GM18517 (cell line): ENCODE measurements around the gene SCAMP1.
"Not testable (repeated sequence)": the region's sequence is repeated elsewhere in the genome, so short reads cannot be mapped to it uniquely, and the experiment has no call there.

Source experiments
- ATAC-seq: cut with Tn5 transposase; IDR thresholded peaks from one replicate; pipeline ENCODE4 v1.9.1; 2021; ENCODE audit warnings: mild to moderate bottlenecking, moderate library complexity; ENCODE audit not compliant: unreplicated experiment

The SCAMP1 gene

DNA sequence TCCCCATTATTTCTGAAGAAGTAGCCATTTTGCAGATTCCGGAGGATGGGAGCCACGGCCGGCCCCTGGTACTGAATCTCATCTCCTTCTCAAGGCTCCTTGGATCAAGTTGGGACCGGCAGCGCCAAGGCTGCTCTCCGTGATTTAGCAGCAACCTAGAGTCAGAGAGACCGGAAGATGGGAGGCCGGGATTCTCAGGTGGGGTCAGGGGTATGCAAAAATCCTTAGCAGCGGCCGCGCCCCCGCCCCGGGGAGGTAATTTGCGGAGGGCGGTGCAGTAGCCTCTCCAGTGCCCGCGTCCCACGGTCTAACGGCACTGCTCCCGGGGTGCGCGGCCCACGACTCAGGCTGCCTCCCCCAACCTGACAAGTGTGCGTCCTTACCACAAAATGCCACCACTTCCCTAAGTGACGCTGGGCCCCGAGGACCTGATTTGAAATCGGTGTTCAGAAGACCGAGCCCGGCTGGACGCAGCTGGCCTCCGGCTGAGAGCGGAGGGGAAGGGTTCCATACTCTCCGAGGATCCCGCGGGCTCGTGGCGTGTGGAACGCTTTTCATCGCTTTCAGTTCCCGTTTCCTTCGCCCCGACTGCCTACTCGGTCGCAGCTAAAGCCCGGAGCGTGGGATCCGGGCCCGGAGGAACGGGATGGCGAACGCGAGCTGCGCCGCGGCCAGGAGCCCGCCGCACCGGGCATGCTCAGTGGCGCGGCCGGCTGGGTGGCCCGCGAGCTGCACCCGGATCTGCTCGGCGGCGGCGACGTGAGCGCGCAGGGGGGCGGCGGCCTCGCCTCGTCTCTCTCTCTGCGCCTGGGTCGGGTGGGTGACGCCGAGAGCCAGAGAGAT is at the start of gene SCAMP1:
Gene SCAMP1, plus strand, starts transcription at position 787 of the 843 bp plus-strand sequence. Its CDS starts 55 bp downstream, at position 842.
- peak; percentile 76 for ATAC-seq

DNA sequence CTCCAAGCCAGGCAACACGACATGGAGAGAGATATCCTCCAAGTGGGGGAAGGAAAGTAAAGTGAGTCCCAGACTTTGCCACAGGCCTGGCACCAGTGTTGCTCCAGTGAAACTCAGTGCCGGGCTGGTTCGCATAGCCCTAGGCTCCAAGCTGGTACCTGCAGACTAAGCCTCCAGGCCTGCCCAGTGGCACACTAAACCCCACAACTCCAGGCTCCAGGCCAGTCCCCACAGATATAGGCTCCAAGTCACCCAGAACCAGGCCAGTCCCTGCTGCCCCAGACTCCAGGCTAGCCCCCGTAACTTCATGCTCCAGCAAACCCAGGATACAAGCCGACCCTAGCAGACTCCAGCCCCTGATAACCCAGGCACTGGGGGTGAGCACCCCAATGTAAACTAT is 42.9 kb upstream of the SCAMP1 start:
- no peak for ATAC-seq

GRCh38 chr5:78318337-78318736 is 42.1 kb upstream of the SCAMP1 start:
- ATAC-seq, result no peak

- ATAC-seq, result no peak
Measured at GRCh38 chr5:78320401-78320800, 40.0 kb upstream of the SCAMP1 start.

DNA sequence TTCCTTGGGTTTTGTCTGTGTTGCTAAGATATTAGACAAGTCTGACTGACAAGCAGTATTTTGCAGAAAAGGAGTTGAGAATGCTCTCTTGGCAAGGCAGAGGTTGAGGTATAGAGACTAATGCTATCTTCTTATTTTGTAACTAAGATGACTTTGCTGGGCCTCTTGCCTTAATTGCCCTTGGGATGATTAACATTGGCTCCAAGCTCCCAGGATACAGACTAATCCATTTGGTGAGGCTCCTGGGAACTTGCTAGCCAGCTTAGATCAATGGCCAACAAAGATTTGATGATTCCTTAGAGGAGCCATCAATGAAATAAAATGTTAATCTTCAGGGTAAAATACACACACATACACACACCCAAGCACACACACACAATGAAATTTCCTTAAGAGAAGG is 37.2 kb upstream of the SCAMP1 start:
- no peak for ATAC-seq

- no peak for ATAC-seq
Measured at GRCh38 chr5:78326930-78327329, 33.5 kb upstream of the SCAMP1 start.

DNA sequence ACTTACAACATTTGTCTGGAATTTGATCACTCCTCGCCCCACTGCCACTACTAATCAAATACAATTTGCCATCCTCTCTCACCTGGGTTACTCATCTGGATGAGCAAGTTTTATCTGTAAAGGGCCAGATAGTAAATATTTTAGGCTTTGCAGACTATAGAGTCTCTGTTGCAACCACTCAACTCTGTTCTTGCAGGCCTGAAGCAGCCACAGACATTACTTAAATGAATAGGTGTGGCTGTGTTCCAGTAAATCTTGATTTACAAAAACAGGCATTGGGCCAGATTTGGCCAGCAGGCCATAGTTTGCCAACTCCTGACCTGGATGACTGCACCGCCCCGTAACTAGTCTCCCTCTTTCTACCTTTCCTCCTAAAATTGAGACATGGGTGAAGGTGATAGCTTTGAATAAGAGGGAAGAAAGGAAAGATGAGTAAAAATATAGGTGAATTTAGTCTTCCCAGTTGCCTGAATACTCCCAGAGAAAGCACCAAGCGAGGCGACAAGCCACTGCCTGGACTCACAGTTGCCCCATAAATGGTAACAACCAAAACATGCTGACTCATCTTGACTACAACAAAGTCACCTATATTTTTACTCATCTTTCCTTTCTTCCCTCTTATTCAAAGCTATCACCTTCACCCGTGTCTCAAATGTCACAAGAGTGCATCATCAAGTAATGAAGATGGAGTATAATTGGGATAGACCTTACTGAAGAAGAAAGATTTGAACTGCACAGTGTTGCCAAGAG is 32.5 kb upstream of the SCAMP1 start:
- ATAC-seq, result no peak

- ATAC-seq, result no peak
Measured at GRCh38 chr5:78328585-78329173, 31.7 kb upstream of the SCAMP1 start.

- no peak for ATAC-seq
Measured at GRCh38 chr5:78331523-78332080, 28.8 kb upstream of the SCAMP1 start.

DNA sequence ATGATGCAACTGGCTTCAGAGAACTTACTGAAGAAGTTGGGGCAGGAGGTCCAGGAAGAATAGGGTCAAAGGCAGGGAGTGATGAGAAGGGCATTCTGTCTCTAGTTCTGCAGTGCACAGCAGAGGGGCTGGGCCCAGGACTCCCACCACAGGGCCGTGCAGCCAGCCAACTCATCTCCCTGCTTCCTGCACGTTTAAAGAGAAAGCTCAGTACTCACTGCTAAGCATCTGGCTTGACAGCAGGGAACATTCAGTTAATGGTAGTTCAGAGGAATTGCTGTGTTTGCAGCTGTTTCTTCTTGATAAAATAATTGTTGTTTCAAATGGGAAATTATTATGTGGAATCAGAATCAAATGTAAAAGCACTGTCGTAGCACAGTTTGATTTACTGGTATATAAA is 25.6 kb upstream of the SCAMP1 start:
- ATAC-seq, result no peak

- ATAC-seq, result no peak
Measured at GRCh38 chr5:78335976-78336375, 24.4 kb upstream of the SCAMP1 start.

DNA sequence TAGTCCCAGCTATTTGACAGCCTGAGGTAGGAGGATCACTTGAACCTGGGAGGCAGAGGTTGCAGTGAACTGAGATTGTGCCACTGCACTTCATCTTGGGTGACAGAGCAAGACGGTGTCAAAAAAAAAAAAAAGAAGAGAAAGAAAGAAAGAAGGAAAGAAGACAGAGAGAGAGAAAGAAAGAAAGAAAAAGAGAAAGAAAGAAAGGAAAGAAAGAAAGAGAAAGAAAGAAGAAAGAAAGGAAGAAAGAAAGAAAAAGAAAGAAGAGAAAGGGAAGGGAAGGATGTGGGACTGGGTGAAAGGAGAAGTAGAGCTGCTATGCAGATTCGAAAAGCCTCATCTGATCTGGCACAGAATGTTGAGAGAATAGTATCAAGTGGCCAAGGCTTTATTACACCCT is 23.7 kb upstream of the SCAMP1 start:
- no peak for ATAC-seq

DNA sequence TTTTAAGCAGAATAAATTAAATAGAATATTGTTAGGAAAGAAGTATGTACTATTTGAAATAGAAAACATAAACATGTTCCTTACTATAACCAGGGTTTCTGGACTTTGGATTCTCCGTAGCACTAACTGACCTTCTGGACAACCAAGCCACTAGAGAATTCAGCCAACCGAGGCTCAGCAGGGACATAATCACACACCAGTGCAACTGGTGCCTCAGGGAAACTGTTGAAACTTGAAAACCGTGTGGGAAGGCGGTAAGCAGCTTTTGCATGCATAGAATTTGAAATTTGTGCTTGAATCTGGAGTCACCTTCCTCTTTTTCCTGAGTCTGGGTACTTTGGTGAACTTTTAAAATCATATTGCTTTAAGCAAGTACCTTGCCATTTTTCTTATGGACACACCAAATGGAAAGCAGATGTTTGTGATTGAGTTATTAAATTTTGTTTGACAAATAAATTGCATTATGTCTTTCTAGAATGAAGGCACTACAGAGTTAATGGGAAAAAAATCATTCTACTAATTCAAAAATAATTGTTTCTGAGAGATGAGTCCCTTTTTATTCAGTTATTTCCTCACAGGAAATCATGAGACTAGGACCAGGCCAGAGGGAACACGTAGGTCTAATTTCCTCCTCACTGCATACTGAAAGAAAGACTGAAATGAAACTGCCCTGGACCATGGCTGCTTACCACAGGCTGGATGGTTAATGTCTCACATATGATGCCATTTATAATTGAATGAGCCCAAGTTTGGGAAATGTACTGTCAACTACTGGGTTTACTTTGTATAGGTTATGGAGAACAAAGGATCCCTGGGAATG is 20.6 kb upstream of the SCAMP1 start:
- ATAC-seq, result no peak

DNA sequence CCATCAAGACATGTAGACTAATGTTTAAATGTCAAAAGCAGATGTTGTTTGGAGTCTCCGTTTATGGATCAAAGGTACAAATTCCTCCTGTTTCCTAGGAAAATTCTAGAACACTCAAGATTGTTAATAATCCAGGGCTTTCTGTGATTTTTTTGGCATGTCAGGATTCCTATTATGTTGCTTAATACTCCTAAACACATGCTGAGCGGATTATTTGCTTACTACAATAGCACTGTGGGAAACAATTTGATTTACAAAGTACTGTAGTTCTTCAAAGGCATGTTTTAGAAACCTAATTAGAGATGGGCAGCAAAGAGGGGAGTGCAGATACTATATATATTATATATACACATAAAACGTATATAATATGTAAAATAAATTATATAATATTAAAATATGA is 19.0 kb upstream of the SCAMP1 start:
- no peak for ATAC-seq

- no peak for ATAC-seq
Measured at GRCh38 chr5:78345485-78345884, 14.9 kb upstream of the SCAMP1 start.

DNA sequence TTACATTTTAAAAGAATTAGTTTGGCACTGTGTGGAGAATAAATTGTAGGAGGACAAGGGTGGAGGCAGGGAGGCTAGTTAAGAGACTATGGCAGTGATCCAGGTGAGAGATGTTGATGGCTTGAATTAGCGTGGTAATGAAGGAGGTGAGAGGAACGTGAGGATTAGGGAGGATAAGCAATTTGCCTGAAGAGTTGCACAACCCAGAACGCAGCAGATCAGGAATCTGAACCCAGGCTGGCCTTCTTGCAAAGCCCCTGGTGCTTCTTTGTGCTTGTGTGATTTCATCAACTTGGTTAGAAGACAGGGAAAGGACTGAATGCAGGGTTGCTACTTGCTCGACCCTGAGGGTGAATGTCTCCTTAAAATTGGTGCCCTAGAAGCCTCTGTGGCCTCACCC is 6.9 kb upstream of the SCAMP1 start:
- no peak for ATAC-seq

DNA sequence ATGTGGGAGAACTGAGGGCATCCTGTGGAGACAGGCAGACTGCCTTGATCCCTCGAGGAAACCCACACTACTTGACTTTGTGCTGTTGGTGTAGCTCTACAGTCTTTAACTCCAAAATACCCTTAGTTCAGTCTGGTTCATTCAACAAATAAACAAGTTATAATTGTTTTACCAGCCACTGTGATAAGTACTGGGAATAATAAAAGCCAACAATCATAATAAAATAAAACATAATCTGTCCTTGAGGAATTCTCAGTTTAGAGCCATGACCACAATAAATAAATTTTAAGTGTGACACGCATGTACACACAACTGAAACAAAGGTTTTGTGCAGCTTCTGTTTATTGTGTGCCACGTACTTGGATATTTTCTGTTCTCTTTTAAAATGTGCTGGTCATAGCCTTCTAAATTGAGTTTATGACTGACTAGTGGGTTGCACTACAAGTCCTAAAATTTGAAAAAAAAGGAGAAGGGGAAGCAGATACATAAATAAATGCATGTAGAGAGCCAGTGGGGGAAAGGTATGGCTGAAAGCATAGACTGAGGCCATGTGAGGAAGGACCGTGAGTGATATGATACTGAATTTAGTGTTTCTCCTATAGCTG is 6.2 kb upstream of the SCAMP1 start:
- ATAC-seq, result no peak

DNA sequence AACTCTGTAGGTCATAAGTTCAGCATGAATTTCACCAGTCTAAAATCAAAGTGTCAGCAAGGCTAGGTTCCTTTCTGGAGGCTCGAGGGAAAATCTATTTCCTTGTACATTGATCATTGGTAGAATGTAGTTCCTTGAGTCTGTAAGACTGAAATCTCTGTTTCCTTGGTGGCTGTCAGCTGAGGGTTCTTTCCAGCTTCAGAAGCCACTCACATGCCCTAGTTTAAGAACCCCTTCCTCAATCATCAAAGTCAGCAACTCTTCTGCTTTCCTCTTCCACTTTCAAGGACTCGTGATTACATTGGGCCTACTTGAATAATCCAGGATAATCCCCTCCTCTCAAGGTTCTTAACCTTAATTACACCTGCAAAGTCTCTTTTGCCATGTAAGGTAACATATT is 4.9 kb upstream of the SCAMP1 start:
- no peak for ATAC-seq

GRCh38 chr5:78359455-78359830 is 974 bp upstream of the SCAMP1 start:
- not testable (repeated sequence) for ATAC-seq

GRCh38 chr5:78360674-78360923 is 182 bp downstream of the SCAMP1 start:
- no peak for ATAC-seq
